ENCODE data around the gene CPN2.

DNA sequence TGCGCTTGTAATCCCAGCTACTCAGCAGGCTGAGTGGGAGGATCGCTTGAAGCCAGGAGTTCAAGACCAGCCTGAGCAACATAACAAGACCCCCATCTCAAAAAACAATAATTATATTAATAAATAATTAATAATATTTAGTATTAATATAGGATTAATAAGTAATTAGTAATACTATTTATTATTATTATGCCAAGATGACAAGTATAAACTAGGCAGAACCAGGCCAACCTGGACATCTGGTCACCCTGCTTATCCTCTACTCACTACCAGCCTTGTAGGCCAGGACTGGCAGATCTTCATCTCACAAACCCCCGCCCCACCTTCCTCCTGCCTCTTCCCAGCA lies 429 bp downstream of the CPN2 start:
- TF ChIP-seq, protein P1, sequence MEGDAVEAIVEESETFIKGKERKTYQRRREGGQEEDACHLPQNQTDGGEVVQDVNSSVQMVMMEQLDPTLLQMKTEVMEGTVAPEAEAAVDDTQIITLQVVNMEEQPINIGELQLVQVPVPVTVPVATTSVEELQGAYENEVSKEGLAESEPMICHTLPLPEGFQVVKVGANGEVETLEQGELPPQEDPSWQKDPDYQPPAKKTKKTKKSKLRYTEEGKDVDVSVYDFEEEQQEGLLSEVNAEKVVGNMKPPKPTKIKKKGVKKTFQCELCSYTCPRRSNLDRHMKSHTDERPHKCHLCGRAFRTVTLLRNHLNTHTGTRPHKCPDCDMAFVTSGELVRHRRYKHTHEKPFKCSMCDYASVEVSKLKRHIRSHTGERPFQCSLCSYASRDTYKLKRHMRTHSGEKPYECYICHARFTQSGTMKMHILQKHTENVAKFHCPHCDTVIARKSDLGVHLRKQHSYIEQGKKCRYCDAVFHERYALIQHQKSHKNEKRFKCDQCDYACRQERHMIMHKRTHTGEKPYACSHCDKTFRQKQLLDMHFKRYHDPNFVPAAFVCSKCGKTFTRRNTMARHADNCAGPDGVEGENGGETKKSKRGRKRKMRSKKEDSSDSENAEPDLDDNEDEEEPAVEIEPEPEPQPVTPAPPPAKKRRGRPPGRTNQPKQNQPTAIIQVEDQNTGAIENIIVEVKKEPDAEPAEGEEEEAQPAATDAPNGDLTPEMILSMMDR (conservative IDR thresholded peaks at IDR 0.05 in 1 of 2, IDR thresholded peaks at IDR 0.05 in 1 of 2; ENCODE audit: extremely low read depth in 1 of 2, insufficient read depth in 1 of 2, low read depth in 1 of 2, low read length in 2 of 2) = no peak
- TF ChIP-seq EZH2 (IDR thresholded peaks at IDR 0.05; ENCODE audit: borderline replicate concordance, low read length) = no peak

All from mammary epithelial cell (primary cell).